CD4-positive, alpha-beta T cell (primary cell): ENCODE measurements around the gene TNS3. TPM values are rescaled to one million over a fixed set of nuclear protein-coding genes. Genes with fewer than 3 reads are reported as not detected.

Experiments
- ATAC-seq: fragments of 200-7000 bp; cut with Tn5 transposase; one replicate; pipeline ENCODE4 v1.10.0; 2022; ENCODE audit warnings: mild to moderate bottlenecking; ENCODE audit not compliant: poor library complexity
- CTCF ChIA-PET: fragments of 350-600 bp; sonication (Branson Sonifier 250); formaldehyde crosslinking; loops from one replicate; lab custom pipeline; 2021; ENCODE audit warnings: antibody characterized with exemption, inconsistent platforms; lab: Charles Lee
- POLR2A ChIA-PET: fragments of 350-600 bp; sonication (Branson Sonifier 250); formaldehyde crosslinking; loops from one replicate; lab custom pipeline; 2021; ENCODE audit warnings: antibody characterized with exemption, inconsistent platforms; lab: Charles Lee
- DNase-seq, 14 experiments: peaks; one replicate each; pipeline ENCODE4 v3.0.0-alpha.2; 2013 to 2020; ENCODE audit warnings: mixed read lengths in 2 of 14
- H3K27ac ChIP-seq, 2 donors: one replicate each; pipeline versions ENCODE4 v1.5.1 to v1.7.0; 2013; ENCODE audit warnings: low read length in 2 of 2, low read depth in 1 of 2, mild to moderate bottlenecking in 1 of 2
- H3K27me3 ChIP-seq, 2 experiments: 1 replicate in 1 of 2; 2 replicates in 1 of 2; pipeline versions ENCODE4 v1.6.1 to v1.7.0; 2013; ENCODE audit warnings: low read length in 2 of 2, control low read depth in 1 of 2, mild to moderate bottlenecking in 1 of 2, moderate library complexity in 1 of 2; ENCODE audit not compliant: insufficient read depth in 2 of 2, control insufficient read depth in 1 of 2
- H3K36me3 ChIP-seq: one replicate; pipeline ENCODE4 v1.6.1; 2013; ENCODE audit warnings: low read length, control low read depth; ENCODE audit not compliant: insufficient read depth
- H3K4me1 ChIP-seq: one replicate; pipeline ENCODE4 v1.6.1; 2013; ENCODE audit warnings: low read length, control low read depth; ENCODE audit not compliant: insufficient read depth
- H3K4me3 ChIP-seq: one replicate; pipeline ENCODE4 v1.5.1; 2013; ENCODE audit warnings: mild to moderate bottlenecking, low read length, moderate library complexity
- H3K9me3 ChIP-seq, 2 experiments: 1 replicate in 1 of 2; 2 replicates in 1 of 2; pipeline versions ENCODE4 v1.6.1 to v1.7.0; 2013; ENCODE audit warnings: low read length in 2 of 2, mild to moderate bottlenecking in 2 of 2, control low read depth in 1 of 2, moderate library complexity in 1 of 2; ENCODE audit not compliant: control insufficient read depth in 1 of 2, insufficient read depth in 1 of 2
- H3K27ac Mint-ChIP-seq: one replicate; pipeline ENCODE4 v1.8.0; 2020; ENCODE audit warnings: mixed read lengths
- H3K27me3 Mint-ChIP-seq: one replicate; pipeline ENCODE4 v1.8.0; 2021; ENCODE audit warnings: mixed read lengths
- H3K36me3 Mint-ChIP-seq: one replicate; pipeline ENCODE4 v1.8.0; 2021; ENCODE audit warnings: low read depth, mixed read lengths
- H3K4me1 Mint-ChIP-seq: one replicate; pipeline ENCODE4 v1.8.0; 2021; ENCODE audit warnings: low read depth, mixed read lengths
- H3K4me3 Mint-ChIP-seq: one replicate; pipeline ENCODE4 v1.8.0; 2020; ENCODE audit warnings: mild to moderate bottlenecking, mixed read lengths
- H3K9me3 Mint-ChIP-seq: one replicate; pipeline ENCODE4 v1.8.0; 2020; ENCODE audit warnings: mixed read lengths
- intact Hi-C, 2 experiments: fragments of 100-400 bp; cut with DNase I in 1 of 2; cut with micrococcal nuclease in 1 of 2; formaldehyde crosslinking; loops; one replicate each; pipeline versions ENCODE4 v1.15.1 to v1.9.0; 2023 to 2025; cut with DNase I, micrococcal nuclease
- total RNA-seq, 174 experiments: library from RNA in 2 of 174; stranded (reverse) in 2 of 174; gene quantifications; one replicate each; pipeline ENCODE4 v1.2.3 and lab custom pipeline; 2021 to 2026
- TF ChIP-seq, protein P1 (sequence below): fragments of 200-600 bp; IDR thresholded peaks from one replicate; pipeline ENCODE4 v1.8.0; 2022; ENCODE audit warnings: antibody characterized with exemption, mild to moderate bottlenecking

Gene TNS3
- total RNA-seq, 2 experiments from 2014 or later = 0.16 to 0.47 TPM

GRCh38 chr7:47253650-47254080, 328.2 kb downstream of the TNS3 start:
- peaks cover 11% of the 10 kb centered on the region for H3K4me1 Mint-ChIP-seq
- no peaks in the 10 kb centered on the region for H3K36me3 ChIP-seq
- H3K4me3 Mint-ChIP-seq = peak overlapping the region; percentile 23
- H3K27ac Mint-ChIP-seq = no peak overlapping the region
- H3K9me3 ChIP-seq = peaks cover 0 to 15% of the 10 kb centered on the region in 2 experiments
- H3K27me3 Mint-ChIP-seq = peaks cover 41% of the 10 kb centered on the region
- TF ChIP-seq, protein P1, sequence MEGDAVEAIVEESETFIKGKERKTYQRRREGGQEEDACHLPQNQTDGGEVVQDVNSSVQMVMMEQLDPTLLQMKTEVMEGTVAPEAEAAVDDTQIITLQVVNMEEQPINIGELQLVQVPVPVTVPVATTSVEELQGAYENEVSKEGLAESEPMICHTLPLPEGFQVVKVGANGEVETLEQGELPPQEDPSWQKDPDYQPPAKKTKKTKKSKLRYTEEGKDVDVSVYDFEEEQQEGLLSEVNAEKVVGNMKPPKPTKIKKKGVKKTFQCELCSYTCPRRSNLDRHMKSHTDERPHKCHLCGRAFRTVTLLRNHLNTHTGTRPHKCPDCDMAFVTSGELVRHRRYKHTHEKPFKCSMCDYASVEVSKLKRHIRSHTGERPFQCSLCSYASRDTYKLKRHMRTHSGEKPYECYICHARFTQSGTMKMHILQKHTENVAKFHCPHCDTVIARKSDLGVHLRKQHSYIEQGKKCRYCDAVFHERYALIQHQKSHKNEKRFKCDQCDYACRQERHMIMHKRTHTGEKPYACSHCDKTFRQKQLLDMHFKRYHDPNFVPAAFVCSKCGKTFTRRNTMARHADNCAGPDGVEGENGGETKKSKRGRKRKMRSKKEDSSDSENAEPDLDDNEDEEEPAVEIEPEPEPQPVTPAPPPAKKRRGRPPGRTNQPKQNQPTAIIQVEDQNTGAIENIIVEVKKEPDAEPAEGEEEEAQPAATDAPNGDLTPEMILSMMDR = no peak
- DNase-seq = peak in 2 of 14 experiments; percentile 20 to 30
- H3K27ac ChIP-seq = no peak overlapping the region
- peaks cover 11% of the 10 kb centered on the region for H3K4me1 ChIP-seq
- intact Hi-C loops = loop anchor here in 1 of 2 experiments (2.0 kb wide), 1 partner anchor 1363 kb away; no protein-coding TSS in a partner anchor
- ATAC-seq = no peak
- ChIA-PET CTCF (no interaction called here), POLR2A (no interaction called here)
- H3K27me3 ChIP-seq = peaks cover 12 to 19% of the 10 kb centered on the region in 2 experiments
- peak overlapping the region; percentile 30 for H3K4me3 ChIP-seq
- no peaks in the 10 kb centered on the region for H3K36me3 Mint-ChIP-seq
- no peaks in the 10 kb centered on the region for H3K9me3 Mint-ChIP-seq

- CTCF ChIA-PET = no interaction called here
Observed at GRCh38 chr7:47252675-47253074, 329.2 kb downstream of the TNS3 start.

GRCh38 chr7:47249361-47249760, 332.6 kb downstream of the TNS3 start:
- TF ChIP-seq, protein P1 = no peak
- Histone ChIP-seq H3K9me3 (peaks cover 0 to 15% of the 10 kb centered on the region in 2 experiments), H3K4me1 (peaks cover 4% of the 10 kb centered on the region), H3K4me3 (no peak overlapping the region), H3K27ac (no peak overlapping the region), H3K27me3 (peaks cover 3 to 5% of the 10 kb centered on the region in 2 experiments), H3K36me3 (no peaks in the 10 kb centered on the region)
- peaks cover 7% of the 10 kb centered on the region for H3K4me1 Mint-ChIP-seq
- no peak for ATAC-seq
- H3K4me3 Mint-ChIP-seq = no peak overlapping the region
- intact Hi-C loops = no loop called here
- POLR2A ChIA-PET = no interaction called here
- H3K27me3 Mint-ChIP-seq = peaks cover 16% of the 10 kb centered on the region
- DNase-seq = no peak
- H3K9me3 Mint-ChIP-seq = no peaks in the 10 kb centered on the region
- CTCF ChIA-PET = no interaction called here
- H3K27ac Mint-ChIP-seq = no peak overlapping the region
- H3K36me3 Mint-ChIP-seq = no peaks in the 10 kb centered on the region

More at GRCh38 chr7:47252675-47253074, 329.2 kb downstream of the TNS3 start:
- Histone ChIP-seq H3K27ac (no peak overlapping the region), H3K4me1 (peaks cover 11% of the 10 kb centered on the region), H3K9me3 (peaks cover 0 to 15% of the 10 kb centered on the region in 2 experiments), H3K36me3 (no peaks in the 10 kb centered on the region), H3K27me3 (peaks cover 12 to 19% of the 10 kb centered on the region in 2 experiments), H3K4me3 (no peak overlapping the region)
- intact Hi-C loops = no loop called here
- Mint-ChIP-seq H3K27me3 (peaks cover 37% of the 10 kb centered on the region), H3K36me3 (no peaks in the 10 kb centered on the region), H3K4me1 (peaks cover 11% of the 10 kb centered on the region), H3K9me3 (no peaks in the 10 kb centered on the region), H3K4me3 (no peak overlapping the region), H3K27ac (no peak overlapping the region)
- DNase-seq (no peak), ATAC-seq (no peak)
- TF ChIP-seq, protein P1 = no peak
- POLR2A ChIA-PET = no interaction called here
